H1 (cell line): ENCODE measurements around the gene PRSS50. TPM values are rescaled to one million over a fixed set of nuclear protein-coding genes. Genes with fewer than 3 reads are reported as not detected.

Source experiments
- RBBP5 ChIP-seq: IDR thresholded peaks from 2 replicates; pipeline ENCODE4 v1.7.1; 2012; ENCODE audit warnings: low read depth, mild to moderate bottlenecking, inconsistent platforms, low read length, moderate library complexity, borderline replicate concordance
- TBP ChIP-seq: IDR thresholded peaks from 2 replicates; pipeline ENCODE4 v1.6.1; 2011; ENCODE audit warnings: low read depth, low read length, improper control_type of control experiment
- polyA plus RNA-seq, 7 experiments: library from polyadenylated mRNA; depleted of rRNA in 3 of 7; stranded (reverse) in 5 of 7; unstranded in 2 of 7; fragments of >200 nt in 5 of 7; fragments of 200-250 nt in 2 of 7; gene quantifications; 1 replicate in 5 of 7; 2 replicates in 1 of 7; 4 replicates in 1 of 7; pipeline versions ENCODE4 v1.2.1 to v1.2.3, GENCODE V29; 2011 to 2013; ENCODE audit warnings: missing spikeins in 2 of 7, mixed read lengths in 2 of 7
- total RNA-seq: library from RNA; stranded (reverse); fragmentation: NEBNext Ultra II Directional; extraction: Animal tissue kit (Norgen Biotek cat#: 25700); gene quantifications from 2 replicates; pipeline ENCODE4 v1.2.1, GENCODE V29; 2021
- TF ChIP-seq, protein P1 (sequence below): fragments of 300-600 bp; sonication (generic); IDR thresholded peaks from 2 replicates; pipeline ENCODE4 v1.7.1; 2012; ENCODE audit warnings: low read length, moderate library complexity, mild to moderate bottlenecking, inconsistent platforms; ENCODE audit not compliant: insufficient replicate concordance

Gene PRSS50
- total and polyA plus RNA-seq, 2 of the 8 experiments (the other 6 are each of a cell fraction or from before 2014, with no cell fraction given) = 0.47 to 0.71 TPM

DNA sequence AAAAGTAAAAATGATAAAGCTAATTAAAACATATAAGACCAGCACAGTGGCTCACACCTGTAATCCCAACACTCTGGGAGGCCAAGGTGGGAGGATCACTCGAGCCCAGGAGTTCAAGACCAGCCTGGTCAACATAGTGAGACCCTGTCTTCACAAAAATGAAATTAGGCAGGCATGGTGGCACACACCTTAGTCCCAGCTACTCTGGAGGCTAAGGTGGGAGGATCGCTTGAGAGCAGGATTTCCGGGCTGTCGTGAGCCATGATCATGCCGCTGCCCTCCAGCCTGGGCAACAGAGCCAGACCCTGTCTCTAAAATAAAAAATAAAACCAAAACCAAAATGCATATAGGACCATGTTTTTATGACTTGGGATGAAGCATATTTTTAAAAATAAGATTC is 4.8 kb upstream of the PRSS50 start (continued):
- TF ChIP-seq, protein P1, sequence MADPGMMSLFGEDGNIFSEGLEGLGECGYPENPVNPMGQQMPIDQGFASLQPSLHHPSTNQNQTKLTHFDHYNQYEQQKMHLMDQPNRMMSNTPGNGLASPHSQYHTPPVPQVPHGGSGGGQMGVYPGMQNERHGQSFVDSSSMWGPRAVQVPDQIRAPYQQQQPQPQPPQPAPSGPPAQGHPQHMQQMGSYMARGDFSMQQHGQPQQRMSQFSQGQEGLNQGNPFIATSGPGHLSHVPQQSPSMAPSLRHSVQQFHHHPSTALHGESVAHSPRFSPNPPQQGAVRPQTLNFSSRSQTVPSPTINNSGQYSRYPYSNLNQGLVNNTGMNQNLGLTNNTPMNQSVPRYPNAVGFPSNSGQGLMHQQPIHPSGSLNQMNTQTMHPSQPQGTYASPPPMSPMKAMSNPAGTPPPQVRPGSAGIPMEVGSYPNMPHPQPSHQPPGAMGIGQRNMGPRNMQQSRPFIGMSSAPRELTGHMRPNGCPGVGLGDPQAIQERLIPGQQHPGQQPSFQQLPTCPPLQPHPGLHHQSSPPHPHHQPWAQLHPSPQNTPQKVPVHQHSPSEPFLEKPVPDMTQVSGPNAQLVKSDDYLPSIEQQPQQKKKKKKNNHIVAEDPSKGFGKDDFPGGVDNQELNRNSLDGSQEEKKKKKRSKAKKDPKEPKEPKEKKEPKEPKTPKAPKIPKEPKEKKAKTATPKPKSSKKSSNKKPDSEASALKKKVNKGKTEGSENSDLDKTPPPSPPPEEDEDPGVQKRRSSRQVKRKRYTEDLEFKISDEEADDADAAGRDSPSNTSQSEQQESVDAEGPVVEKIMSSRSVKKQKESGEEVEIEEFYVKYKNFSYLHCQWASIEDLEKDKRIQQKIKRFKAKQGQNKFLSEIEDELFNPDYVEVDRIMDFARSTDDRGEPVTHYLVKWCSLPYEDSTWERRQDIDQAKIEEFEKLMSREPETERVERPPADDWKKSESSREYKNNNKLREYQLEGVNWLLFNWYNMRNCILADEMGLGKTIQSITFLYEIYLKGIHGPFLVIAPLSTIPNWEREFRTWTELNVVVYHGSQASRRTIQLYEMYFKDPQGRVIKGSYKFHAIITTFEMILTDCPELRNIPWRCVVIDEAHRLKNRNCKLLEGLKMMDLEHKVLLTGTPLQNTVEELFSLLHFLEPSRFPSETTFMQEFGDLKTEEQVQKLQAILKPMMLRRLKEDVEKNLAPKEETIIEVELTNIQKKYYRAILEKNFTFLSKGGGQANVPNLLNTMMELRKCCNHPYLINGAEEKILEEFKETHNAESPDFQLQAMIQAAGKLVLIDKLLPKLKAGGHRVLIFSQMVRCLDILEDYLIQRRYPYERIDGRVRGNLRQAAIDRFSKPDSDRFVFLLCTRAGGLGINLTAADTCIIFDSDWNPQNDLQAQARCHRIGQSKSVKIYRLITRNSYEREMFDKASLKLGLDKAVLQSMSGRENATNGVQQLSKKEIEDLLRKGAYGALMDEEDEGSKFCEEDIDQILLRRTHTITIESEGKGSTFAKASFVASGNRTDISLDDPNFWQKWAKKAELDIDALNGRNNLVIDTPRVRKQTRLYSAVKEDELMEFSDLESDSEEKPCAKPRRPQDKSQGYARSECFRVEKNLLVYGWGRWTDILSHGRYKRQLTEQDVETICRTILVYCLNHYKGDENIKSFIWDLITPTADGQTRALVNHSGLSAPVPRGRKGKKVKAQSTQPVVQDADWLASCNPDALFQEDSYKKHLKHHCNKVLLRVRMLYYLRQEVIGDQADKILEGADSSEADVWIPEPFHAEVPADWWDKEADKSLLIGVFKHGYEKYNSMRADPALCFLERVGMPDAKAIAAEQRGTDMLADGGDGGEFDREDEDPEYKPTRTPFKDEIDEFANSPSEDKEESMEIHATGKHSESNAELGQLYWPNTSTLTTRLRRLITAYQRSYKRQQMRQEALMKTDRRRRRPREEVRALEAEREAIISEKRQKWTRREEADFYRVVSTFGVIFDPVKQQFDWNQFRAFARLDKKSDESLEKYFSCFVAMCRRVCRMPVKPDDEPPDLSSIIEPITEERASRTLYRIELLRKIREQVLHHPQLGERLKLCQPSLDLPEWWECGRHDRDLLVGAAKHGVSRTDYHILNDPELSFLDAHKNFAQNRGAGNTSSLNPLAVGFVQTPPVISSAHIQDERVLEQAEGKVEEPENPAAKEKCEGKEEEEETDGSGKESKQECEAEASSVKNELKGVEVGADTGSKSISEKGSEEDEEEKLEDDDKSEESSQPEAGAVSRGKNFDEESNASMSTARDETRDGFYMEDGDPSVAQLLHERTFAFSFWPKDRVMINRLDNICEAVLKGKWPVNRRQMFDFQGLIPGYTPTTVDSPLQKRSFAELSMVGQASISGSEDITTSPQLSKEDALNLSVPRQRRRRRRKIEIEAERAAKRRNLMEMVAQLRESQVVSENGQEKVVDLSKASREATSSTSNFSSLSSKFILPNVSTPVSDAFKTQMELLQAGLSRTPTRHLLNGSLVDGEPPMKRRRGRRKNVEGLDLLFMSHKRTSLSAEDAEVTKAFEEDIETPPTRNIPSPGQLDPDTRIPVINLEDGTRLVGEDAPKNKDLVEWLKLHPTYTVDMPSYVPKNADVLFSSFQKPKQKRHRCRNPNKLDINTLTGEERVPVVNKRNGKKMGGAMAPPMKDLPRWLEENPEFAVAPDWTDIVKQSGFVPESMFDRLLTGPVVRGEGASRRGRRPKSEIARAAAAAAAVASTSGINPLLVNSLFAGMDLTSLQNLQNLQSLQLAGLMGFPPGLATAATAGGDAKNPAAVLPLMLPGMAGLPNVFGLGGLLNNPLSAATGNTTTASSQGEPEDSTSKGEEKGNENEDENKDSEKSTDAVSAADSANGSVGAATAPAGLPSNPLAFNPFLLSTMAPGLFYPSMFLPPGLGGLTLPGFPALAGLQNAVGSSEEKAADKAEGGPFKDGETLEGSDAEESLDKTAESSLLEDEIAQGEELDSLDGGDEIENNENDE = no peak
- no peak for TF ChIP-seq RBBP5
- TF ChIP-seq TBP = no peak
